Astrocyte (in vitro differentiated cells and primary cell): ENCODE data around the gene BST1. TPM values are rescaled to one million over a fixed set of nuclear protein-coding genes. Genes with fewer than 3 reads are reported as not detected.
A peak's percentile ranks its signal among the peaks of the same experiment; 100 is the strongest.

Experiments
- DNase-seq: peaks from one replicate; pipeline ENCODE4 v3.0.0-alpha.2; 2010; ENCODE audit warnings: low read depth
- FAIRE-seq: peaks from 2 replicates; lab custom pipeline; 2011; peaks lifted over from hg19 to GRCh38; lab: Jason Lieb, UNC
- H2AFZ ChIP-seq: 2 replicates; pipeline ENCODE4 v1.6.0; 2012; ENCODE audit warnings: low read depth, low read length, inconsistent platforms
- H3K27ac ChIP-seq: 2 replicates; pipeline ENCODE4 v1.5.1; 2011; ENCODE audit warnings: low read depth, low read length, inconsistent platforms
- H3K27me3 ChIP-seq: 2 replicates; pipeline ENCODE4 v1.6.0; 2011; ENCODE audit warnings: low read length, inconsistent platforms; ENCODE audit not compliant: insufficient read depth
- H3K36me3 ChIP-seq: 2 replicates; pipeline ENCODE4 v1.5.1; 2011; ENCODE audit warnings: low read length, inconsistent platforms; ENCODE audit not compliant: insufficient read depth
- H3K4me1 ChIP-seq: 2 replicates; pipeline ENCODE4 v1.5.1; 2011; ENCODE audit warnings: low read length, inconsistent platforms; ENCODE audit not compliant: insufficient read depth
- H3K4me2 ChIP-seq: 2 replicates; pipeline ENCODE4 v1.6.0; 2012; ENCODE audit warnings: low read length, inconsistent platforms
- H3K4me3 ChIP-seq: 2 replicates; pipeline ENCODE4 v1.5.1; 2011; ENCODE audit warnings: low read depth, mild to moderate bottlenecking, low read length, inconsistent platforms; ENCODE audit not compliant: insufficient read depth
- H3K79me2 ChIP-seq: 2 replicates; pipeline ENCODE4 v1.6.0; 2012; ENCODE audit warnings: mild to moderate bottlenecking, low read length, inconsistent platforms; ENCODE audit not compliant: insufficient read depth
- H3K9ac ChIP-seq: 2 replicates; pipeline ENCODE4 v1.6.0; 2012; ENCODE audit warnings: mild to moderate bottlenecking, low read length, inconsistent platforms
- H3K9me3 ChIP-seq: 2 replicates; pipeline ENCODE4 v1.5.1; 2012; ENCODE audit warnings: low read depth, mild to moderate bottlenecking, low read length, inconsistent platforms; ENCODE audit not compliant: insufficient read depth
- H4K20me1 ChIP-seq: 2 replicates; pipeline ENCODE4 v1.6.0; 2012; ENCODE audit warnings: low read length, inconsistent platforms; ENCODE audit not compliant: insufficient read depth
- H3K27ac Mint-ChIP-seq: one replicate; pipeline ENCODE4 v1.8.0; 2021; ENCODE audit warnings: mild to moderate bottlenecking, mixed read lengths; ENCODE audit not compliant: unreplicated experiment
- H3K27me3 Mint-ChIP-seq: one replicate; pipeline ENCODE4 v1.8.0; 2021; ENCODE audit warnings: low read depth, mixed read lengths; ENCODE audit not compliant: unreplicated experiment
- H3K36me3 Mint-ChIP-seq: one replicate; pipeline ENCODE4 v1.8.0; 2021; ENCODE audit warnings: low read depth, mixed read lengths; ENCODE audit not compliant: unreplicated experiment
- H3K4me1 Mint-ChIP-seq: one replicate; pipeline ENCODE4 v1.8.0; 2021; ENCODE audit warnings: low read depth, mixed read lengths; ENCODE audit not compliant: unreplicated experiment
- H3K4me3 Mint-ChIP-seq: one replicate; pipeline ENCODE4 v1.8.0; 2021; ENCODE audit warnings: mild to moderate bottlenecking, moderate library complexity, mixed read lengths; ENCODE audit not compliant: unreplicated experiment
- H3K9me3 Mint-ChIP-seq: one replicate; pipeline ENCODE4 v1.8.0; 2021; ENCODE audit warnings: mild to moderate bottlenecking, mixed read lengths; ENCODE audit not compliant: unreplicated experiment
- EZH2 ChIP-seq: IDR thresholded peaks from 2 replicates; pipeline ENCODE4 v1.6.1; 2012; ENCODE audit warnings: mild to moderate bottlenecking, low read length, inconsistent platforms; ENCODE audit not compliant: insufficient read depth
- total RNA-seq: library from RNA; stranded (reverse); gene quantifications from 2 replicates; pipeline ENCODE4 v1.2.1, GENCODE V29; 2021
- TF ChIP-seq, protein P1 (sequence below): IDR thresholded peaks from 2 replicates; pipeline ENCODE4 v1.5.1; 2011; ENCODE audit warnings: low read depth, mild to moderate bottlenecking, inconsistent platforms, low read length, moderate library complexity; ENCODE audit not compliant: insufficient read depth

BST1 gene
- total RNA-seq, 1 donor from 2014 or later: 24.5 TPM

DNA sequence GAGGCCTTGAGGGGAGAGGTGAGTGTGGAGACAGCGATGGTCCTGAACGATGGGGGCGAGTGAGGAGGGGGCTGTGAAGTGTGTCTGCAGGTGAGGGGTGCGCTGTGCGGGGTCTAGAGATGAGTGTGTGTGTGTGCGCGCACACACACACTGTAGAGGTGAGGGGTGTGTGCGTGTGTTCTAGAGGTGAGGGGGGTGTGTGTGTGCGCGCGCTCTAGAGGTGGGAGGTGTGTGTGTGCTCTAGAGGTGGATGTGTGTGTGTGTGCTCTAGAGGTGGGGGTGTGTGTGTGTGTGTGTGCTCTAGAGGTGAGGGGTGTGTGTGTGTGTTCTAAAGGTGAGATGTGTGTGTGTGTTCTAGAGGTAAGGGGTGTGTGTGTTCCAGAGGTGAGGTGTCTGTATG, 574 bp downstream of the BST1 start:
- Histone ChIP-seq H3K27me3 (no peaks in the 10 kb centered on the region), H3K4me1 (peaks cover 7% of the 10 kb centered on the region), H4K20me1 (peaks cover 5% of the 10 kb centered on the region), H3K36me3 (no peaks in the 10 kb centered on the region), H3K27ac (no peak overlapping the region), H3K79me2 (no peaks in the 10 kb centered on the region), H3K9me3 (no peaks in the 10 kb centered on the region), H3K4me3 (peak overlapping the region; percentile 73), H2AFZ (peak overlapping the region; percentile 94), H3K9ac (peak overlapping the region; percentile 80), H3K4me2 (peak overlapping the region; percentile 94)
- H3K4me3 Mint-ChIP-seq: peak overlapping the region; percentile 79
- no peak for DNase-seq
- peaks cover 4% of the 10 kb centered on the region for H3K4me1 Mint-ChIP-seq
- peaks cover 6% of the 10 kb centered on the region for H3K9me3 Mint-ChIP-seq
- no peak for FAIRE-seq
- H3K36me3 Mint-ChIP-seq: peaks cover 6% of the 10 kb centered on the region
- peaks cover 10% of the 10 kb centered on the region for H3K27me3 Mint-ChIP-seq
- TF ChIP-seq, protein P1, sequence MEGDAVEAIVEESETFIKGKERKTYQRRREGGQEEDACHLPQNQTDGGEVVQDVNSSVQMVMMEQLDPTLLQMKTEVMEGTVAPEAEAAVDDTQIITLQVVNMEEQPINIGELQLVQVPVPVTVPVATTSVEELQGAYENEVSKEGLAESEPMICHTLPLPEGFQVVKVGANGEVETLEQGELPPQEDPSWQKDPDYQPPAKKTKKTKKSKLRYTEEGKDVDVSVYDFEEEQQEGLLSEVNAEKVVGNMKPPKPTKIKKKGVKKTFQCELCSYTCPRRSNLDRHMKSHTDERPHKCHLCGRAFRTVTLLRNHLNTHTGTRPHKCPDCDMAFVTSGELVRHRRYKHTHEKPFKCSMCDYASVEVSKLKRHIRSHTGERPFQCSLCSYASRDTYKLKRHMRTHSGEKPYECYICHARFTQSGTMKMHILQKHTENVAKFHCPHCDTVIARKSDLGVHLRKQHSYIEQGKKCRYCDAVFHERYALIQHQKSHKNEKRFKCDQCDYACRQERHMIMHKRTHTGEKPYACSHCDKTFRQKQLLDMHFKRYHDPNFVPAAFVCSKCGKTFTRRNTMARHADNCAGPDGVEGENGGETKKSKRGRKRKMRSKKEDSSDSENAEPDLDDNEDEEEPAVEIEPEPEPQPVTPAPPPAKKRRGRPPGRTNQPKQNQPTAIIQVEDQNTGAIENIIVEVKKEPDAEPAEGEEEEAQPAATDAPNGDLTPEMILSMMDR: no peak
- TF ChIP-seq EZH2: no peak
- no peak overlapping the region for H3K27ac Mint-ChIP-seq

DNA sequence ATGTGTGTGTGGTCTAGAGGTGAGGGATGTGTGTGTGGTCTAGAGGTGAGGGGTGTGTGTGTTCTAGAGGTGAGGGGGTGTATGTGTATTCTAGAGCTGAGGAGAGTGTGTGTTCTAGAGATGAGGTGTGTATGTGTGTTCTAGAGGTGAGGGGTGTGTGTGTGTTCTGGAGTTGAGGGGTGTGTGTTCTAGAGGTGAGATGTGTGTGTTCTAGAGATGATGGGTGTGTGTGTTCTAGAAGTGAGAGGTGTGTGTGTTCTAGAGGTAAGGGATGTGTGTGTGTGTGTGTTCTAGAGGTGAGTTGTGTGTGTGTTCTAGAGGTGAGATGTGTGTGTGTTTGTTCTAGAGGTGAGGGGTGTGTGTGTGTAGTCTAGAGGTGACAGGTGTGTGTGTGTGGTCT, 1.3 kb downstream of the BST1 start:
- H3K27me3 Mint-ChIP-seq: peaks cover 10% of the 10 kb centered on the region
- no peak overlapping the region for H3K4me3 Mint-ChIP-seq
- TF ChIP-seq EZH2: no peak
- TF ChIP-seq, protein P1: no peak
- Histone ChIP-seq H3K79me2 (no peaks in the 10 kb centered on the region), H2AFZ (no peak overlapping the region), H3K36me3 (no peaks in the 10 kb centered on the region), H3K4me3 (no peak overlapping the region), H3K9me3 (no peaks in the 10 kb centered on the region), H3K4me1 (peaks cover 7% of the 10 kb centered on the region), H3K4me2 (peak overlapping the region; percentile 94), H3K27me3 (no peaks in the 10 kb centered on the region), H3K9ac (no peak overlapping the region), H3K27ac (no peak overlapping the region), H4K20me1 (peaks cover 5% of the 10 kb centered on the region)
- H3K9me3 Mint-ChIP-seq: peaks cover 6% of the 10 kb centered on the region
- DNase-seq (no peak), FAIRE-seq (peak; percentile 88)
- H3K27ac Mint-ChIP-seq: peak overlapping the region; percentile 36
- peaks cover 4% of the 10 kb centered on the region for H3K4me1 Mint-ChIP-seq
- H3K36me3 Mint-ChIP-seq: peaks cover 6% of the 10 kb centered on the region

DNA sequence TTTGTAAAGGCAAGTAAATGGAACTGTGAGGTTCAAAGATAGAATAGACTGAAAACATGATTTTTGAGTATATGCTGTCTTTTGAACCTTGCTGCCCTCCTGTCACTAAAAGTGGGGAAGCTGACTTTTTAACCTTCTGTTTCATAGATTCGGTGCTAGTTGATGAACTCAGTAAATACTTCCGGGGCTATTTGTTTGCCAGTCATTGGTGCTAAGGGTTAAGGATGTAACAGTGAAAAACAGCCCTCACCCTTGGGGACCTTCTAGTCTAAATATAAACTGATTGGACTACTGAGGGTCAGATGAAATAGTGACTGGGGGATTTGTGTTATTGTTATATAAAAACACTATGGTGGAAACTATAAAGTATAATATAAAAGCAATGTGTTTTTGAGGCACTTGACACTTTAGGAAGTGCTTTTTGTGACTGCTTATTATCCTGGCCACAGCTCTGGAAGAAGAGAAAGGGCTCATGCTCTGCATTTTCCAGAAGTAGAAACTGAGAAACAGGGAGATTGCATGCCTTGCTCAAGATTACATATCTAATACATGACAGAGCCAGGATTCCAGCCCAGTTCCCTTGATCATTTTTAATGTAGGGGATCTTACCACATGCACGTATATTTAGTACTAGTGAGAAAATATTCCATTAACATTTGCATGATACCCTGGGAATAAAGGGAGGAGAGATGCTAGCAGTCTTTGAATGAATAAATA, 3.9 kb downstream of the BST1 start:
- DNase-seq (no peak), FAIRE-seq (no peak)
- Mint-ChIP-seq H3K27ac (no peak overlapping the region), H3K4me1 (peaks cover 5% of the 10 kb centered on the region), H3K4me3 (no peak overlapping the region), H3K9me3 (peaks cover 4% of the 10 kb centered on the region), H3K36me3 (peaks cover 2% of the 10 kb centered on the region), H3K27me3 (peaks cover 10% of the 10 kb centered on the region)
- Histone ChIP-seq H3K4me3 (no peak overlapping the region), H4K20me1 (peaks cover 5% of the 10 kb centered on the region), H3K9me3 (no peaks in the 10 kb centered on the region), H3K27me3 (no peaks in the 10 kb centered on the region), H3K79me2 (no peaks in the 10 kb centered on the region), H3K9ac (no peak overlapping the region), H3K4me2 (no peak overlapping the region), H3K36me3 (no peaks in the 10 kb centered on the region), H3K27ac (no peak overlapping the region), H2AFZ (no peak overlapping the region), H3K4me1 (peaks cover 7% of the 10 kb centered on the region)
- TF ChIP-seq, protein P1: no peak
- TF ChIP-seq EZH2: no peak
